Measurements from ENCODE around the gene ANKRD42.
"Not testable (repeated sequence)": the region's sequence is repeated elsewhere in the genome, so short reads cannot be mapped to it uniquely, and the experiment has no call there.

The ANKRD42 gene

DNA sequence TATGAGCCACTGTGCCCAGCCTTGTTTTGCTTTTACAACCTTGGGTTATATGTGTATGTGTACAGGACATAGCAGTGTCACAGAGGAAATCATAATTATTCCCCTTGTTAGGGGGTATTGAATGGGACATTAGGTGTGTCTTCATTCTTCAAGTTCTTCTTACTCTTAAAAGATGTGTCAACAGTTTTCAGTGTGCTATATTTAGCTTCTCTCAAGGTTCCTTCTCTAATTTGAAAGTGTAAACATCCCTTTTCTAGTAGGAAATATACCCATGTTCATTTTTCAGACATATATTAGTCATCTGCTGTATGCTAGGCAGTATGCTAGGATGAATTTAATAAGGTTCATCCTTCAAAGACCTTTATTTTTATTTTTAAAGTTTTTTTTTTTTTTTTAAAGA, 19.5 kb upstream of the ANKRD42 start:
- no peak for DNase-seq

DNA sequence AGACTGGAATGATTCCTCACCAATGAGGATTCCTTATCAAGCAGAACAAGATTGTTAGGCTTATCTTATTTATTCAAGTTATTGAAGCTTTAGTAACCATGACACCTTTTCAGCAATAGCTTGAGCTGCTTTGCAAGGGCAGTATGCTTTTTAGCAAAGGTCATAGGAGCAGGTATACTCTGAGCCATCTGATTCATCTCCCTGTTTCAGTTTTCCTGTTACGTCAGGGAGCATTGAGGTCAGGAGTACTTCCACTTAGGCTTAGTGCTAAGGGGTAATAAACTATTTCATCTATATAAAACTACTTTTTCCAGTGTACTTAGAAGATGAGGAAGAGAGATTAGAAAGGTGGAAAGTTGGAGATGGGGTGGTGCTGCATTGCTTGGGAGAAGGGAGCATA, 17.7 kb upstream of the ANKRD42 start:
- no peak for DNase-seq

DNA sequence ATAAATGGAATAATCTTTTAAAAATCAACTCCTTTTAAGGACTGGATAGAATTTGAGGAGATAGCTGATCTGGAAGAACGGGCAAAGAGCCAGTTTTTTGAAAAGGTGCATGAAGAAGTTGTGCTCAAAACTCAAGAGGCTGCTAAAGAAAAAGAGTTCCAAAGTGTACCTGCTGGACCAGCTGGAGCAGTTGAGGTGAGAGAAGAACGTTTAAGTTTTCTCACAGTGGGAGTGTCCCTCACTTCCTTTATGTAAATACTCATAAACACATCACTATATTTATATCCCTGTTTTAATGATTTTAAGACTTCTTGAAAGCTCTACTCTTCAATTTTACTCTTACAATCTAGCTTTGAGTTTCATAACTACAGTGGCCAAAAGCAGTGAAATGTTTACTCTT, 11.7 kb upstream of the ANKRD42 start:
- DNase-seq, result no peak

DNA sequence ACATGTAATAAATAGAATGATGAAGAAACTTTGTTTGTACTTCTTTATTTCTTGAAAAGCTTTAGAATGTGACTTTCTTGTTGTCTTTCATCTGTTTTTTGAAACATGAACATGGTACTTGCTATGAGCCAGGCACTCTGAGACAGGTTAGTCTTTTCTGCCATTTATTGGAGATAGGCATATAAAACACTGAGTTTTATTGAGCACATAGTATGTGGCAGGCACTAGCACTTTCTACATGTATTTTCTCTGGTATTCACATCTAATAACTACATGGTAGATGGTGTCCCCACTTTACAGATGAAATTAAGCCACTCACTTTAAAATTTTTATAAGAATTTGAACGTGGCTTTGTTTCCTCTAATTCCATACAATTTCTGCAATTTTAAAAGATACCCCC, 7.7 kb upstream of the ANKRD42 start:
- no peak for DNase-seq

- no peak for DNase-seq
Observed at GRCh38 chr11:83187465-83187864, 6.0 kb upstream of the ANKRD42 start.

- peak; percentile 19 for DNase-seq
Observed at GRCh38 chr11:83191491-83191890, 2.0 kb upstream of the ANKRD42 start.

- DNase-seq, result no peak
Observed at GRCh38 chr11:83191986-83192385, 1.5 kb upstream of the ANKRD42 start.

DNA sequence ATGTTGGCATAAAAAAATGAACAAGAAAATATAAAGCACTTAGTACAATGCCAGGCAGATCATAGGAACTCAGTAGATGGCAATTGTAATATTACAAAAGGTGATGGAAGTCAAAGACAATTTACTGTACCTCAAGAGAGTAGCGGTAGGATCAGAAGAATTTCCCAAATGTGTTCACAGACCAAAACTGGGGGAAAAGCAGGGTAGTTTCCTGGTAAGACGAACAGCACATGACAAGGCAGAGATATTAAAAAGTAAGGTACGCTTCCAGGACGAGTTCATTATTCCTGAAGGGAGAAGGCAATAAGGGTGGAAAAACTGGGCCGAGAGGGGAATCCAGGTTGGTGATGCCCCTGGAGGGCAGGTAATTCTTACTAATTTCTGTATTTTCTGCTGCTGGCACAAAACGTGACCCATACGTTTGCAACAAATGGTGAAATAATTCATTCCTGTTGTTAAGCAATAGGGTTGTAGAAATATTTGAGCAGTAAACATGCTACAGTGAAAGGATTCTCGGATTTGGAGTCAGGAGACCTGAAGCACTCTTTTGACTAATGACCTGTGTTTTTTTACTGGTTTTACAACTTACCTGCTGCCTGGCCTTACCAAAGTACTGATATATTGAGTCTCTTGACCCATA, 786 bp upstream of the ANKRD42 start:
- no peak for DNase-seq

GRCh38 chr11:83194281-83195142, 1.0 kb downstream of the ANKRD42 start:
- peak; percentile 49 for DNase-seq

GRCh38 chr11:83195143-83195466, 1.6 kb downstream of the ANKRD42 start:
- DNase-seq, result no peak

DNA sequence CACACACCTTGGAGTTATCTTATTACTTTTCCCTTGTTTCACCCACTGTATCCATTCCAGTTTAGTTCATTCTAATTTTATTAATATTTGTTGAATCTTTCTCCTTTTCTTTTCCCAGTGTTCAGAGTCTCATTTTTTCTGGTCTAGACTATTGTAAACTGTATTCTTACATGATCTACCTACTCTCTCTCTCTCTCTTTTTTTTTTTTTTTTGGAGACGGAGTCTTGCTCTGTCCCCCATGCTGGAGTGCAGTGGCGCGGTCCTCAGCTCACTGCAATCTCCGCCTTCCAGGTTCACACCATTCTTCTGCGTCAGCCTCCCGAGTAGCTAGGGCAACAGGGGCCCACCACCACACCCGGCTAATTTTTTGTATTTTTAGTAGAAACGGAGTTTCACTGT, 2.1 kb downstream of the ANKRD42 start:
- no peak for DNase-seq

DNA sequence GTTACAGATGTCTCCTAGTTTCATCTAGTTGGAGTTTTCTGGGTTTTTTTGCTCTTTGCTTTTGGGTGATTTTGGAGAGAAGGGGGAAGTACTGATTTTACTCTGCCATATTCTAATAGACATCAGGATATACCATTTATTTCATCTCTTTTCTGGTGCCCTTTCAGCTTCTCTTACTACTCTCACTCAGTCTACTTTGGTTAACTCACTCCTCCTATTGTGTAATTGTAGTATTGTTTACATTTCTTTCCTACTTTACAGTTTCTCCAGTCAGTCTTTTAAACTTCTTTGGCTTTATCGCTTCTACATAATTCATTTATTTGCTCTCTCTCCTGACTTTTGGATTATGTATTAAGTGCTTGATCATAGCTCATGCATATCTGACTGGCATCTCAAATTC, 6.5 kb downstream of the ANKRD42 start:
- no peak for DNase-seq

- no peak for DNase-seq
Observed at GRCh38 chr11:83205608-83206185, 12.2 kb downstream of the ANKRD42 start.

DNA sequence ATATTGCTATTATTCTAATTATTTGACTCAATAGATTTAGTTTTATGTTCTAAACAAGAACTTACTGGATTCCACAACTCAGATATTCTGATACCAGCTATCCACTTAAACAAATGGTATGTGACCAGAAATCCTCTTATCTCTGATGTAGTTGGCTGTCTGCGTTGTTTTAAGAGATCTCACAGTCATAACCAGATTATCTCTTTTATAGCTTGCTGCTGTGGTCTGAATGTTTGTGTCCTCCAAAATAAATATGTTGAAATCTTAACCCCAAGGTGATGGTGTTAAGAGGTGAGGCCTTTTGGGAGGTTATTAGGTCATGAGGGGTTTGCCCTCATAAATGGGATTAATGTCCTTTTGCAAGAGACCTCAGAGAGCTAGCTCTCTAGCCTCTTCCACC, 12.7 kb downstream of the ANKRD42 start:
- no peak for DNase-seq

- DNase-seq, result not testable (repeated sequence)
Observed at GRCh38 chr11:83206771-83207382, 13.4 kb downstream of the ANKRD42 start.

DNA sequence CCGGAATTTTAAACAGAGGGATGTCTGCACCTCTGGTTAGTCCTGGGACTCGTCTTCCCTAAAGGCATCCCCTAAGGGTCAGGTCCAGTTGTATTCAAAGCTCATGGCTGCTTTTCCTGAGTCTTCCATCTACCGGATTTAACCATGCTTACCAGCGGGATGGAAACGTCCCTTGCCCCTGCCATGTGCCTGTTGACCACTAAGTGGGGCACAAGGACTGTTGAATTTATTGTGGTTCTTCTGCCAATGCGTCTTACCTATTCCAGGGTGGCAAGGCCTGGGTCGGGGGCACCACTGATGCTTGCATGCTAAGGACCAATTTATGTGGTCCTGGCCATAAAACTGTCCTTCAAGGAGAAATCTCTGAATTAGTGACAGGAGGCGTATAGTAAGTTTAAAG, 25.6 kb downstream of the ANKRD42 start:
- DNase-seq, result no peak

DNA sequence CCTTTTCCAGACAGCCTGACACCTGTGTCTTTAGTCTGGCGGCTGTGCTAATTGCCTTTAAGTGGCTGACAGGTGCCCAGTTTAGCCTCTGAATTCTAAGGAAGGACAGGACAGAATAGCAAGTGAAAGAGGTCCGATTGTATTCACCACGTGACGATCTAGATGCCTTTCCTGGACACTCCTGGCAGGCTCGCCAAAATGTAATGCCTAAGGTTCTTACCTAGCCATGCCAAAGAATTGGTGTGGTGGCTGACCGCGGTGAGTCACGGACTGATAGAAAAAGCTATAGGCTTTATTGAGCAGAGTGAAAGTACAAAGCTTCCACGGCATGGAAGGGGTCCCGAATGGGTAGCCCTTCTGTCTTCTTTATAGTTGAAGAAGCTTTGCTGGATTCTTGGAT, 26.7 kb downstream of the ANKRD42 start:
- no peak for DNase-seq

DNA sequence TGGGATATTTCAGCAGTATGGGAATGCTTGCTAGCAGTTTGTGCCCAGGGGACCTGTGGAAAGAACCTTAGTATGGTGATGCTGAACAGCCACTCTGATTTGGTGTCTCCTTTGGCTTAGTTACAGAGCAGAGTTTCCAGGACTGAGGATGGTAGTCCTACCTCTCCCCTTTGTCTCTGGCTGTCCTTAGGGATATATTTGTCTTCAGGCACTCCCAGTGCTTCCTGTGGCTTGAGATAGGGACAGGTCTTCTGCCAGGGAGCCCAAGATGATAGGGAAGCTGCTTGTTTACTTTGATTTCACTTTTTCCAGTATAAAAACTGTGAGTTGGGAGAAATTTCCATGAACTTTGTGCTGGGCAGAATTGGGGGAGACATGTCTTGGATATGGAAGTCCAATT, 28.2 kb downstream of the ANKRD42 start:
- no peak for DNase-seq

DNA sequence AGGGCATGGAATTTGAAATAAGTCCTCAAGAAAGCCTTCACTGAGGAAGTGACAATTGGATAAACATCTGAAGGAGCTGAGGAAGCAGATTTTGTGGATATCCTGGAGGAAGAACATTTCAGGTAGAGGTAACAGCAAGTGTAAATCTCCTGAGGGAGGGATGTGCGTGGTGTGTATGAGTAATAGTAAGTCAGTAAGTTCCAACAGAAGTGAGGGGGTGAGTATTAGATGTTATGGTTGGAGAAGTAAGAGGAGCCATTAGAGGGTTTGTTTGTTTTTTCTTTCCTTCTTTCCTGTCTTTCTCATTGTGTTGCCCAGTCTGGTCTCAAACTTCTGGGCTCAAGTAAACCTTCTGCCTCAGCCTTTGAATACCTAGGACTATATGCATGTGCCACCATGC, 29.0 kb downstream of the ANKRD42 start:
- no peak for DNase-seq

GRCh38 chr11:83223457-83223856, 29.9 kb downstream of the ANKRD42 start:
- no peak for DNase-seq

- DNase-seq, result no peak
Observed at GRCh38 chr11:83235825-83236224, 42.3 kb downstream of the ANKRD42 start.

- DNase-seq, result no peak
Observed at GRCh38 chr11:83238111-83238510, 44.6 kb downstream of the ANKRD42 start.

- peak; percentile 7 for DNase-seq
Observed at GRCh38 chr11:83241291-83241946, 47.9 kb downstream of the ANKRD42 start.

Data from stimulated activated CD4-positive, alpha-beta T cell treated with anti-CD3 and anti-CD28 coated beads, Interleukin-4, amount 100 ng/mL, for 1 hour (primary cell).